HepG2 (cell line): Measurements from ENCODE around the gene BBLN. TPM values are rescaled to one million over a fixed set of nuclear protein-coding genes. Genes with fewer than 3 reads are reported as not detected.

ENCODE experiments used
- HDAC6 ChIP-seq: fragments of 200-600 bp; sonication (generic); IDR thresholded peaks from 2 replicates; pipeline ENCODE4 v1.7.0; 2017; ENCODE audit warnings: mild to moderate bottlenecking, antibody characterized with exemption, low read length, low read depth
- JUNB ChIP-seq: sonication (generic); formaldehyde crosslinking; IDR thresholded peaks from 2 replicates; pipeline ENCODE4 v1.8.0; 2022; ENCODE audit warnings: missing genetic modification reagents, mild to moderate bottlenecking, borderline replicate concordance
- KDM5A ChIP-seq: fragments of 200-600 bp; sonication (generic); IDR thresholded peaks from 2 replicates; pipeline ENCODE4 v1.7.0; 2018; ENCODE audit warnings: antibody characterized with exemption, mild to moderate bottlenecking, low read length, borderline replicate concordance
- MIXL1 ChIP-seq: IDR thresholded peaks from 2 replicates; pipeline ENCODE4 v1.6.1; 2016
- NCOA1 ChIP-seq: sonication (generic); formaldehyde crosslinking; IDR thresholded peaks from 2 replicates; pipeline ENCODE4 v1.9.0; 2021; ENCODE audit warnings: missing genetic modification reagents
- NFIC ChIP-seq: IDR thresholded peaks from 2 replicates; pipeline ENCODE4 v1.6.1; 2012; ENCODE audit warnings: mild to moderate bottlenecking, low read length, inconsistent platforms
- POLR2AphosphoS2 ChIP-seq: IDR thresholded peaks from 2 replicates; pipeline ENCODE4 v1.6.1; 2011; ENCODE audit warnings: low read depth, low read length, improper control_type of control experiment
- ZNF383 ChIP-seq: sonication (generic); formaldehyde crosslinking; IDR thresholded peaks from 2 replicates; pipeline ENCODE4 v1.4.0; 2020; ENCODE audit warnings: missing genetic modification reagents, mild to moderate bottlenecking, borderline replicate concordance
- ZNF777 ChIP-seq: sonication (generic); formaldehyde crosslinking; IDR thresholded peaks from 2 replicates; pipeline ENCODE4 v1.4.0; 2020; ENCODE audit warnings: missing genetic modification reagents
- ZSCAN25 ChIP-seq: sonication (generic); formaldehyde crosslinking; IDR thresholded peaks from 2 replicates; pipeline ENCODE4 v1.8.0; 2022; ENCODE audit warnings: mild to moderate bottlenecking, missing genetic modification reagents
- polyA plus RNA-seq, 8 experiments: library from polyadenylated mRNA; depleted of rRNA in 3 of 8; stranded (reverse) in 7 of 8; unstranded in 1 of 8; fragments of >200 nt; fragmentation: Illumina TruSeq in 4 of 8; extraction: Trizol in 4 of 8; gene quantifications; 2 replicates each; pipeline versions ENCODE4 v1.2.1 to v1.2.3, GENCODE V29; 2011 to 2016; ENCODE audit warnings: low read depth in 4 of 8, missing spikeins in 1 of 8, mixed read lengths in 1 of 8; ENCODE audit not compliant: insufficient read depth in 1 of 8
- total RNA-seq, 5 experiments: library from RNA; depleted of rRNA; stranded (reverse); fragments of >200 nt; fragmentation: Illumina TruSeq; extraction: Trizol; gene quantifications; 2 replicates each; pipeline ENCODE4 v1.2.3, GENCODE V29; 2016; ENCODE audit warnings: low read depth in 1 of 5
- TF ChIP-seq, protein P1 (sequence below): sonication (generic); formaldehyde crosslinking; IDR thresholded peaks from one replicate; pipeline ENCODE4 v1.5.1; 2020; ENCODE audit warnings: mild to moderate bottlenecking, missing genetic modification reagents; ENCODE audit errors: not compliant biosample characterization
- TF ChIP-seq, protein P2 (sequence below): IDR thresholded peaks from 2 replicates; pipeline ENCODE4 v1.6.1; 2012; ENCODE audit warnings: low read depth, low read length, improper control_type of control experiment
- TF ChIP-seq, protein P3 (sequence below): sonication (generic); formaldehyde crosslinking; conservative IDR thresholded peaks from 2 replicates; pipeline ENCODE4 v1.8.0; 2022; ENCODE audit warnings: low read depth, missing genetic modification reagents
- TF ChIP-seq, protein P4 (sequence below): sonication (generic); formaldehyde crosslinking; IDR thresholded peaks from 2 replicates; pipeline ENCODE4 v1.5.0; 2020; ENCODE audit warnings: missing genetic modification reagents, mild to moderate bottlenecking, borderline replicate concordance
- TF ChIP-seq, protein P5 (sequence below): IDR thresholded peaks from 2 replicates; pipeline ENCODE4 v1.6.1; 2016; ENCODE audit warnings: missing compliant biosample characterization, missing genetic modification reagents, borderline replicate concordance

BBLN gene
- total and polyA plus RNA-seq, 2 of the 13 experiments (the other 11 are each of a cell fraction or from before 2014, with no cell fraction given): 27.6 to 33.1 TPM

DNA sequence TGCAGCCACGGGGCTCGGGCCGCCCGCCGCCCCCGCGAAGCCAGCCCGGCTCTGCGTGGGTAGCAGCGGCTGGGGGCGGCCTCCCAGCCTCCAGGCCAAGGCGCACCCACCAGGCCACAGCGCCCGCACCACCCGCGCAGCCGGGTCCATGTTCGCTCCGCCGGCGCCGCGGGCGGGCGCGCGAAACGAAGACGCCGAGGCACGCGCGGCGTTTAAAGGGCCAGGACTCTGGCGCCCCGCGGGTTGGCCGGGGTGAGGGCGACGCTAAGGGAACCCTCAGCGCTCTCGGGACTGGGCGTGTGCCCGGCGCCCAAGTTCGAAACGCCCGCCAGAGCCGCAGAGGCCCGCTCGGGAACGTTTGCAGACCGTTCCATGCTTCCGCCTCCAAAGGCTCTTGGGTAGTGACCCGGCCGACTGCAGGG, 32.5 kb upstream of the BBLN start, which contains the start of gene PTGES2 (continued):
- TF ChIP-seq, protein P1, sequence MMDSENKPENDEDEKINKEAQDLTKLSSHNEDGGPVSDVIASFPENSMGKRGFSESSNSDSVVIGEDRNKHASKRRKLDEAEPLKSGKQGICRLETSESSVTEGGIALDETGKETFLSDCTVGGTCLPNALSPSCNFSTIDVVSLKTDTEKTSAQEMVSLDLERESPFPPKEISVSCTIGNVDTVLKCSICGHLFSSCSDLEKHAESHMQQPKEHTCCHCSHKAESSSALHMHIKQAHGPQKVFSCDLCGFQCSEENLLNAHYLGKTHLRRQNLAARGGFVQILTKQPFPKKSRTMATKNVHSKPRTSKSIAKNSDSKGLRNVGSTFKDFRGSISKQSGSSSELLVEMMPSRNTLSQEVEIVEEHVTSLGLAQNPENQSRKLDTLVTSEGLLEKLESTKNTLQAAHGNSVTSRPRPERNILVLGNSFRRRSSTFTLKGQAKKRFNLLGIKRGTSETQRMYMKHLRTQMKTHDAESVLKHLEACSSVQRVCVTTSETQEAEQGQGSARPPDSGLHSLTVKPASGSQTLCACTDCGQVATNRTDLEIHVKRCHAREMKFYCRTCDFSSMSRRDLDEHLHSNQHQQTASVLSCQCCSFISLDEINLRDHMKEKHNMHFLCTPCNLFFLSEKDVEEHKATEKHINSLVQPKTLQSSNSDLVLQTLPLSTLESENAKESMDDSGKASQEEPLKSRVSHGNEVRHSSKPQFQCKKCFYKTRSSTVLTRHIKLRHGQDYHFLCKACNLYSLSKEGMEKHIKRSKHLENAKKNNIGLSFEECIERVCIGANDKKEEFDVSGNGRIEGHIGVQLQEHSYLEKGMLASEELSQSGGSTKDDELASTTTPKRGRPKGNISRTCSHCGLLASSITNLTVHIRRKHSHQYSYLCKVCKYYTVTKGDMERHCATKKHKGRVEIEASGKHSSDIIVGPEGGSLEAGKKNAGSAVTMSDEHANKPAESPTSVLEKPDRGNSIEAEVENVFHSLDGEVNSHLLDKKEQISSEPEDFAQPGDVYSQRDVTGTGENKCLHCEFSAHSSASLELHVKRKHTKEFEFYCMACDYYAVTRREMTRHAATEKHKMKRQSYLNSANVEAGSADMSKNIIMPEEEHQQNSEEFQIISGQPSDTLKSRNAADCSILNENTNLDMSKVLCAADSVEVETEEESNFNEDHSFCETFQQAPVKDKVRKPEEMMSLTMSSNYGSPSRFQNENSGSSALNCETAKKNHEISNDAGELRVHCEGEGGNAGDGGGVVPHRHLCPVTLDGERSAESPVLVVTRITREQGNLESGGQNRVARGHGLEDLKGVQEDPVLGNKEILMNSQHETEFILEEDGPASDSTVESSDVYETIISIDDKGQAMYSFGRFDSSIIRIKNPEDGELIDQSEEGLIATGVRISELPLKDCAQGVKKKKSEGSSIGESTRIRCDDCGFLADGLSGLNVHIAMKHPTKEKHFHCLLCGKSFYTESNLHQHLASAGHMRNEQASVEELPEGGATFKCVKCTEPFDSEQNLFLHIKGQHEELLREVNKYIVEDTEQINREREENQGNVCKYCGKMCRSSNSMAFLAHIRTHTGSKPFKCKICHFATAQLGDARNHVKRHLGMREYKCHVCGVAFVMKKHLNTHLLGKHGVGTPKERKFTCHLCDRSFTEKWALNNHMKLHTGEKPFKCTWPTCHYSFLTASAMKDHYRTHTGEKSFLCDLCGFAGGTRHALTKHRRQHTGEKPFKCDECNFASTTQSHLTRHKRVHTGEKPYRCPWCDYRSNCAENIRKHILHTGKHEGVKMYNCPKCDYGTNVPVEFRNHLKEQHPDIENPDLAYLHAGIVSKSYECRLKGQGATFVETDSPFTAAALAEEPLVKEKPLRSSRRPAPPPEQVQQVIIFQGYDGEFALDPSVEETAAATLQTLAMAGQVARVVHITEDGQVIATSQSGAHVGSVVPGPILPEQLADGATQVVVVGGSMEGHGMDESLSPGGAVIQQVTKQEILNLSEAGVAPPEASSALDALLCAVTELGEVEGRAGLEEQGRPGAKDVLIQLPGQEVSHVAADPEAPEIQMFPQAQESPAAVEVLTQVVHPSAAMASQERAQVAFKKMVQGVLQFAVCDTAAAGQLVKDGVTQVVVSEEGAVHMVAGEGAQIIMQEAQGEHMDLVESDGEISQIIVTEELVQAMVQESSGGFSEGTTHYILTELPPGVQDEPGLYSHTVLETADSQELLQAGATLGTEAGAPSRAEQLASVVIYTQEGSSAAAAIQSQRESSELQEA (CRISPR knock-in tag): peak; percentile 73
- TF ChIP-seq, protein P2, sequence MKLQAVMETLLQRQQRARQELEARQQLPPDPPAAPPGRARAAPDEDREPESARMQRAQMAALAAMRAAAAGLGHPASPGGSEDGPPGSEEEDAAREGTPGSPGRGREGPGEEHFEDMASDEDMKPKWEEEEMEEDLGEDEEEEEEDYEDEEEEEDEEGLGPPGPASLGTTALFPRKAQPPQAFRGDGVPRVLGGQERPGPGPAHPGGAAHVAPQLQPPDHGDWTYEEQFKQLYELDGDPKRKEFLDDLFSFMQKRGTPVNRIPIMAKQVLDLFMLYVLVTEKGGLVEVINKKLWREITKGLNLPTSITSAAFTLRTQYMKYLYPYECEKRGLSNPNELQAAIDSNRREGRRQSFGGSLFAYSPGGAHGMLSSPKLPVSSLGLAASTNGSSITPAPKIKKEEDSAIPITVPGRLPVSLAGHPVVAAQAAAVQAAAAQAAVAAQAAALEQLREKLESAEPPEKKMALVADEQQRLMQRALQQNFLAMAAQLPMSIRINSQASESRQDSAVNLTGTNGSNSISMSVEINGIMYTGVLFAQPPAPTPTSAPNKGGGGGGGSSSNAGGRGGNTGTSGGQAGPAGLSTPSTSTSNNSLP: no peak
- TF ChIP-seq, protein P3, sequence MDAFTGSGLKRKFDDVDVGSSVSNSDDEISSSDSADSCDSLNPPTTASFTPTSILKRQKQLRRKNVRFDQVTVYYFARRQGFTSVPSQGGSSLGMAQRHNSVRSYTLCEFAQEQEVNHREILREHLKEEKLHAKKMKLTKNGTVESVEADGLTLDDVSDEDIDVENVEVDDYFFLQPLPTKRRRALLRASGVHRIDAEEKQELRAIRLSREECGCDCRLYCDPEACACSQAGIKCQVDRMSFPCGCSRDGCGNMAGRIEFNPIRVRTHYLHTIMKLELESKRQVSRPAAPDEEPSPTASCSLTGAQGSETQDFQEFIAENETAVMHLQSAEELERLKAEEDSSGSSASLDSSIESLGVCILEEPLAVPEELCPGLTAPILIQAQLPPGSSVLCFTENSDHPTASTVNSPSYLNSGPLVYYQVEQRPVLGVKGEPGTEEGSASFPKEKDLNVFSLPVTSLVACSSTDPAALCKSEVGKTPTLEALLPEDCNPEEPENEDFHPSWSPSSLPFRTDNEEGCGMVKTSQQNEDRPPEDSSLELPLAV (CRISPR knock-in tag): no peak
- TF ChIP-seq ZNF777 (CRISPR knock-in tag) (no peak), NCOA1 (no peak), JUNB (CRISPR knock-in tag) (no peak), ZSCAN25 (no peak; the same call in 1 of the 2 replicates), HDAC6 (no peak), ZNF383 (CRISPR knock-in tag) (no peak), NFIC (no peak), MIXL1 (CRISPR knock-in tag) (no peak), KDM5A (no peak), POLR2AphosphoS2 (no peak)
- TF ChIP-seq, protein P4, sequence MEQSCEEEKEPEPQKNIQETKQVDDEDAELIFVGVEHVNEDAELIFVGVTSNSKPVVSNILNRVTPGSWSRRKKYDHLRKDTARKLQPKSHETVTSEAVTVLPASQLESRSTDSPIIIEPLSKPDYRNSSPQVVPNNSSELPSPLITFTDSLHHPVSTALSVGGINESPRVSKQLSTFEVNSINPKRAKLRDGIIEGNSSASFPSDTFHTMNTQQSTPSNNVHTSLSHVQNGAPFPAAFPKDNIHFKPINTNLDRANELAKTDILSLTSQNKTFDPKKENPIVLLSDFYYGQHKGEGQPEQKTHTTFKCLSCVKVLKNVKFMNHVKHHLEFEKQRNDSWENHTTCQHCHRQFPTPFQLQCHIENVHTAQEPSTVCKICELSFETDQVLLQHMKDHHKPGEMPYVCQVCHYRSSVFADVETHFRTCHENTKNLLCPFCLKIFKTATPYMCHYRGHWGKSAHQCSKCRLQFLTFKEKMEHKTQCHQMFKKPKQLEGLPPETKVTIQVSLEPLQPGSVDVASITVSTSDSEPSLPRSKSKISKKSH: no peak
- TF ChIP-seq, protein P5, sequence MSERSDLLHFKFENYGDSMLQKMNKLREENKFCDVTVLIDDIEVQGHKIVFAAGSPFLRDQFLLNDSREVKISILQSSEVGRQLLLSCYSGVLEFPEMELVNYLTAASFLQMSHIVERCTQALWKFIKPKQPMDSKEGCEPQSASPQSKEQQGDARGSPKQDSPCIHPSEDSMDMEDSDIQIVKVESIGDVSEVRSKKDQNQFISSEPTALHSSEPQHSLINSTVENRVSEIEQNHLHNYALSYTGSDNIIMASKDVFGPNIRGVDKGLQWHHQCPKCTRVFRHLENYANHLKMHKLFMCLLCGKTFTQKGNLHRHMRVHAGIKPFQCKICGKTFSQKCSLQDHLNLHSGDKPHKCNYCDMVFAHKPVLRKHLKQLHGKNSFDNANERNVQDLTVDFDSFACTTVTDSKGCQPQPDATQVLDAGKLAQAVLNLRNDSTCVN (CRISPR knock-in tag): no peak
